ENCODE measurements around the gene XKR7.
"Not testable (repeated sequence)": the region's sequence is repeated elsewhere in the genome, so short reads cannot be mapped to it uniquely, and the experiment has no call there.

Gene XKR7

DNA sequence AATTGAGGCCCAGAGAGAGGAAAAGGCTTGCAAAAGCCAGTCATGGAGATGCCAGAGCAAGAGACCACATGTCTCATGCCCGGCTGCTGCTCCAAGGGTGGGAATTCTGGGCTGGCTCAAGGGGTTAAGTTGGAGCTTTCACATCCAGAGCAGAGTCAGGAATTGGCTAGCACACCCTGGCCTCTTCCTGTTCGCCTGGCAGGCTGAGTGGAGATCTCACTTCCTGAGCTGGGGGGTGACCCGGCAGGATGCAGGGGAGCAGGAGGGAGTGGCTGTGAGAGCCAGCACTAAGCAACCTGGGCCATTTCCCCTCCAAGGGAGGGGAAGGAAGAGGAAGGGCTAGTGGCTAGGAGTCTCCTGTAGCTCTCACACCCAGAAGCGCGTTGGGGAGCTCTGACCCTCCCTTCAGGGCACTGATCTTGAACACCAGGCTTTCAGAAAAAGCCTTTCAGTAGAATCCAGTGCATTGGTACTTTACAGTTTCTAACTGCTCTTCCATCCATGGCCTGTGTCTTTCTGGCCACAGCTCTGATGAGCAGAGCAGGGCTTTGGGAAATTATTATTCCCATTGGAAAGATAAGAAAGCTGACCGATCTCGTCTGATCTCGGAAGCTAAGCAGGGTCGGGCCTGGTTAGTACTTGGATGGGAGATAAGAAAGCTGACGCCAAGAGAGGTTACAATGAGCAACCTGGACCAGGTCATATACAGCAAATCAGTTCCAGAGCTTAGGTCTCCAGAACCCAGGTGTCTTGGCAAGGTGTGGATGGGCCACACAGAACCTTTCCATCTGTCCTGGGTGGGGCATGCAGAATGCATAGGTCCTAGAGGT lies 40.1 kb downstream of the XKR7 start:
- no peak for DNase-seq (ENCODE audit: low read depth, low spot score)
- H3K27ac ChIP-seq = no peak overlapping the region

DNA sequence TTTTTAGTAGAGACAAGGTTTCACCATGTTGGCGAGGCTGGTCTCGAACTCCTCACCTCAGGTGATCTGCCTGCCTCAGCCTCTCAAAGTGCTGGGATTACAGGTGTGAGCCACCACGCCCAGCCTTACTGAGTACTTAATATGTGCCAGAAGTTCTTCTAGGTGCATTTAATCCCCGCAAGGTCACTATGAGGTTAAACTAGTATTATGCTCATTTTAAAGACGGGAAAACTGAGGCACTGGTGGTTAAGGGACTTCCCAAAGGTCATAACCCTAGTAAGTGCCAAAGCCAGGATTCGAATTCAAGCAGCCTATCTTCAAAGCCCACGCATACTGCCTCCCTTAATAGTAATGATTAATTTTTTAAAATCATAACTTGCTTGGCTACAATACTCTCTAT lies 41.6 kb downstream of the XKR7 start:
- H3K27ac ChIP-seq = no peak overlapping the region
- no peak for DNase-seq (ENCODE audit: low read depth, low spot score)

DNA sequence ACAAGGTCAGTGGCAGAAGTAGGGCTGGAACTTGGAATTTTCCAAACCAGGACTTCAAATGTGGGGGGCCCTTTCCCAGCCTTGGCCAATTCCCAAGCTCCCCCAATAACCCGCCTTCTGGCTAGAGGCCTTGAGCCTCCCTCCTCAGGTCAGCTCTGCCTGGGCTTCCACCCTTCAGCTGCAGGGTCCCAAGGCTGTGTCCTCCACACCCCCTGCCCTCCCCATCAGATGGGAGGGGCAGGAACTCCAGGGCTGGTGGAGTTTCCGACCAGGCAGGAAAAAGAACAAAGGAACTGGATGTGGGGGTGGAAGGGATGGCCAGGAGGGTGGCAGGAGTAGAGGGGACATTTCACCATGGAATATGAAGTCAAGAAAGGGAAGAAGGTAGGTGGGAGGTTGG lies 42.1 kb downstream of the XKR7 start, which contains the start of gene CCM2L:
Gene CCM2L, plus strand, starts transcription at position 338 of the 400 bp plus-strand sequence. Its CDS starts 17 bp downstream, at position 355.
- H3K27ac ChIP-seq = no peak within 1 kb of the TSS
- DNase-seq (ENCODE audit: low read depth, low spot score) = no peak

DNA sequence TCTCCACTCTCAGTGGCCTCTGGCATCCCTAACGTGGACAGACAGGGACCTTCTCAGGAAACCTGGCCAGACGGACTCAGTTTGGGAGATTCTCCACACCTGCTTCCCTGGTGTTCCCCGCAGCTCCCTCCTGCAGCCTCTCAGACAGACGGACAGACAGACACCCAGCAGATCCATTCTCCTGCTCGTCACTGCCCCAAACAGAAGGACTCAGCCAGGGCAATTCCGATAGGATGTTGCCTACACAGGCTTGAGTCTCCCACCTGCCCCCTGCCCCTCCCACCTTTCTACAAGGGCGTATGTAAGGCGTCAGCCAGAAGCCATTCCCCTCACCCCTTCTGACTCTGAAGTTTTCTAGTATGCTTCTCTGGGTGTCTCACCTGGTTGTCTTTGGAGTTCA lies 42.7 kb downstream of the XKR7 start:
- no peak overlapping the region for H3K27ac ChIP-seq
- no peak for DNase-seq (ENCODE audit: low read depth, low spot score)

DNA sequence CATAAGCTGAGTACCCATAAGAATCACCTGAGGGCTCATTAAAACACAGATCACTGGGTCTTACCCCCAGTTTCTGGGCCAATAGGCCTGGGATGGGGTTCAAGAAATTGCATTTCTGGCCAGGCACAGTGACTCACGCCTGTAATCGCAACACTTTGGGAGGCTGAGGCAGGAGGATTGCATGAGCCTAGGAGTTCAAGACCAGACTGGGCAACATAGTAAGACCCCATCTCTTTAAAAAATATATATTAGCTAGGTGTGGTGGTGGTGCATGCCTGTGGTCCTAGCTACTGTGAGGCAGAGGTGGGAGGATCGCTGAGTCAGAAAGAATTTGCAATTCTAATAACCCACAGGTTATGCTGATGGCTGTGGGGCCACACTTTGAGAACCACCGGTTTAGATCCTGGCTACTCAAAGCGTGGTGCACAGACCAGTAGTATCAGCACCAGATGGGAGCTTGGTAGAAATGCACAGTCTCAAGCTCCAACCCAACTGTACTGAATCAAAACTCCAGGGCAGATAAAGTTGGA lies 44.3 kb downstream of the XKR7 start:
- H3K27ac ChIP-seq = no peak overlapping the region
- DNase-seq (ENCODE audit: low read depth, low spot score) = no peak

DNA sequence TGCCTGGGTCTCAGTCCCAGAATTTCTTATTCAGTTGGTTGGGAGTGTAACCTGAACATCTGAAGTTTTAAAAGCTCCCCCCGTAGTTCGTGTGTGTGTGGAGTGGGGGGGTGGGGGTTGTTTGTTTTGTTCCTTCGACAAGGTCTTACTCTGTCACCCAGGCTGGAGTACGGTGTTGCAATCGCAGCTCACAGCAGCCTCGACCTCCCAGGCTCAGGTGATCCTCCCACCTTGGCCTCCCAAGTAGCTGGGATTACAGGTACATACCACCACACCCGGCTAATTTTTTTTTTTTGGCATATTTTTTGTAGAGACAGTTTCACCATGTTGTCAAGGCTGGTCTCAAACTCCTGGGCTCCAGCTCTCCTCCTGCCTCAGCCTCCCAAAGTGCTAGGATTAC lies 45.4 kb downstream of the XKR7 start:
- DNase-seq (ENCODE audit: low read depth, low spot score) = no peak
- H3K27ac ChIP-seq = no peak overlapping the region

DNA sequence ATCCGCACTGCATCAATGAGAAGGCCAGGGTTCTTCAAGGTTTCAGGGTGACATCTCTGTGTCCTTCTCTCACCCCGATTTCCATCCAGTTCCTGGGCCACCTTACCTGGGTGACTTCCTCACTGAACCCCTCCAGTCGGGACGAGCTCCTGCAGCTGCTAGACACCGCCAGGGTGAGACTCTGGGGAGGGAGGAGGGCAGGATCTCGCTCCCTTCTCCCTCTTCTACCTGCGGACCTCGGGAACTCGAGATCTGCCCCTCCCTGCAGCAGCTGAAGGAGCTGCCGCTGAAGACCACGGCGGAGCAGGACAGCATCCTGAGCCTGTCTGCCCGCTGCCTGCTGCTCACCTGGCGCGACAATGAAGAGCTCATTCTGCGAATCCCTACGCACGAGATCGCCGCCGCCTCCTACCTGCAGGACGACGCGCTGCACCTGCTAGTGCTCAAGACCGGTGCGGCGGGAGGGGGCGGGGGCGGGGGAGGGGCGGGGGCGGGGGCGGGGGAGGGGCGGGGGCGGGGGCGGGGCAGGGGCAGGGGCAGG lies 49.8 kb downstream of the XKR7 start:
- H3K27ac ChIP-seq = no peak overlapping the region
- DNase-seq (ENCODE audit: low read depth, low spot score) = no peak

DNA sequence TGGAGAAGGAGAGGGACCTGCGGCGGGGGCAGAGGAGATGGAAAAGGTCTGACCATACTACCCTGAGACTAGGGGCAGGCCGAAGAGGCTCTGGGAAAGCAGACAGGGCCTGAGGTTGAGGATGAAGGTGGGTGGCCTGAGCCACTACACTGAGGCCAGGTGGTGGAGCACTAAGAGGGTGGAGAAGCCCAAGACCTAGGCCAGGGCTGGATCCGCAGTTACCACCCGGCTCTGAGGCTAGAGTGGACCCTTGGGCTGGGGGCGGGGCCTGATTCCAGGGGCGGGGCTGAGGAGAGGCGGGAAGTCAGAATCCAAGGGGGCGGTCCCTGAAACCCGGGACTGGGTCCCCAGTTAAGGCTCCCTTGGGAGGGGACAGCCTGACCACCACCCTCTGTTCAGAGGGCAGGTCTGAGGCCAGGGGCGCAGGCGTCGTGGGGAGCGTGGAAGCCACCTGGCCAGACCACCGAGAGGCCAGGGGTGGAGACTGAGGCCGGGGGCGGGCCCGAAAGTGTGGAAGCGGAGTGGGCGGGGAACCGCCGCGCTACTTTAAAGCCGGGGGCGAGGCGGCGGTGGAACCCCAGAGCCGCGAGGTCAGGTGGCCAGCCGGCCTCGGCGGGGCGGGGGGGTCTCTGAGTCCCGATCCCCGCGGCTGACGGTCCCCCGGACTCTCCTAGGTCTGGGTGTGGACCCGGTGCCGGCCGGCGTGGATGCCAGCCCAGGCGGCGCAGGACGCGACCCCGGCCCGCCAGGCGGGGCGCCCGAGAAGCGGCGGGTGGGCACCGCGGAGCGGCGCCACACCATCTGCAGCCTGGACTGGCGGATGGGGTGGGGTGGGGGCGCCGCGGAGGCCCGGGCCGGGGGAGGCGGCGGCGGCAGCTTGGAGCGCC lies 50.6 kb downstream of the XKR7 start:
- no peak for DNase-seq (ENCODE audit: low read depth, low spot score)
- no peak overlapping the region for H3K27ac ChIP-seq

DNA sequence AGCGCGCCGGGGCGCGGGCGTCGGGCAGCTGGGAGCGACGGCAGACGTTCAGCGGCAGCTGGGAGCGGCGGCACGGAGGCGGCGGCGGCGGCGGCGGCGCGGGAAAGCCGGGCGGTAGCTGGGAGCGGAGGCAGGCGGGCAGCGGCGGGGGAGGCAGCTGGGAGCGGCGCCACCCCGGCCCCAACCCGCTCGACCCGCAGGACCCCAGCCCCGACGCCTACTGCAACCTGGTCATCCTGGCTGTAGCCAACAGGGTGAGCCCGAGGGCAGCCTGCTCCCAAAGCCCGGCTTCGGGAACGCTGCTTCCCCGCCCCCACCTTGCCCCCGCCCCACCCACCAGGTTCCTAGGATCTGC lies 51.2 kb downstream of the XKR7 start:
- no peak overlapping the region for H3K27ac ChIP-seq
- DNase-seq (ENCODE audit: low read depth, low spot score) = no peak

DNA sequence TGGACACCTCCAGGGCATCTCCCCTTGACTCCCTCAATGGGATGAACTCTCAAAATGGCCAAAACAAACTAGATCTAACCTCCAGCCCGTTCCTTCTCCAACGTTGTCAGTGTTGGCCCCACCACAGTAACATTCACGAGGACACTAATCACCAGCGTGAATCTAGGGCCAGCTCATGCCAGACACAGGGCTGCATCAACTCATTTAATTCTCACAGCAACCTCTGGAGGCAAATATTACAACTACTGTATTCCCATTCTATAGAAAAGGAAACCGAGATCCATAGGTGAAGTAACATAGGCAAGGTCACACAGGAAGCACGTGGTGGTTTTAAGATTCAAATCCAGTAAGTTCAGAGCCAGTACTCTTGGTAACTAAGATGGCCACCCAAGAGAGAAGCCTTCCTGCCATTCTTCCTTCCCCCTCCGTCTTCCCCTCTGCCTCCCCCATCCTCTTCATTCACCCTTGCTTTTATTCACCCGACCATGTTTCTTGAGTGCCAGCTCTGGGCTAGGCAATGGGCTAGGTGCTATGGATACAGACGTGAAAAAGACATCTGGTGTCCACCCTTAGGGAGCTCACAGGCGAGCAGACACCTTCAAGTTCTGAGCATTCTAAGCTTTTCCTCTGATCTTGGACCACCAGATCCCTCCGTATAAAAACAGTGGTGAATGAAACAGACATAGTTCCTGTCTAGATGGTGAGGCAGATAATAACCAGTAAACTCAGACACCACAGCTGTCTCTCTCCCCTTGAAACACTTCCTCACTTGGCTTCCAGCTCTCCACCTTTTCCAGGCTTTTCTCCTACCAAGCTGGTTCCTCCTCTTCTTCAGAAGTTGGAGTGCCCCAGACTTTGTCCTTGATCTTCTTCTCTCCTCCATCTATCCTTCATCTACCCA lies 51.9 kb downstream of the XKR7 start:
- H3K27ac ChIP-seq = no peak overlapping the region
- no peak for DNase-seq (ENCODE audit: low read depth, low spot score)

DNA sequence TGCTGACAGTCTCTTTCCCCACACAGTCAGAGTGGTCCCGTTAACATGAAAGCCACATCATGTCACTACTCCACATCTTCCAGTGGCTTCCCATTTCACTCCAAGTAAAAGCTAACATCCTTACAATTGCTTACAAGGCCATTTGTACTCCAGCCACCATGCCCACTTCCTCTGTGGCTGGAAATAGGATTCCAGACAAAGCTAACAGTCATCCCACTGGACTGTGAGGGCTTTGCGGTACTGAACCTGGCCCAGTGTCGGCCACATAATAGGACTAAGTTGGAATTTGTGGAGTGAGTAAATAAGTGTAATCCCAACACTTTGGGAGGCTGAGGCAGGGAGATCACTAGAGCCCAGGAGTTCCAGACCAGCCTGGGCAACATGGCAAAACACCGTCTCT lies 53.1 kb downstream of the XKR7 start:
- no peak for DNase-seq (ENCODE audit: low read depth, low spot score)

DNA sequence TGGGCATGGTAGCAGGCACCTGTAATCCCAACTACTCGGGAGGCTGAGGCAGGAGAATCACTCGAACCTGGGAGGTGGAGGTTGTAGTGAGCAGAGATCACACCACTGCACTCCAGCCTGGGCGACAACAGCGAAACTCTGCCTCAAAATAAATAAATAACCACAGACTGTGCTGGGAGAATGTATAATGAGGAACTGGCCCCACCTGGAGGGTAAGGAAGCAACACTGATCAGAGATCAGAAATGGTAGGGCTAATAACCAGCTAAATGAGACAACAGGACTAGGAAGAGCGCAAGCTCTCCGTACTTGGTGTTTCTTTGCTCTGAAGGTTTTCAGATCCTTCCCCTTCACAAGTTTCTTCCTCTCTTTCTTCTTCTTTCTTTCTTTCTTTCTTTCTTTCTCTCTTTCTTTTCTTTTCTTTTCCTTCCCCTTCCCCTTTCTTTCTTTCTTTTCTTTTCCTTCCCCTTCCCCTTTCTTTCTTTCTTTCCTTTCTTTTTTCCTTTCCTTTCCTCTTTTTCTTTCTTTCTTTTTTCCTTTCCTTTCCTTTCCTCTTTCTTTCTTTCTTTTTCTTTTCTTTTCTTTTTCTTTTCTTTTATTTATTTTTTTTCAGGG lies 56.8 kb downstream of the XKR7 start:
- no peak overlapping the region for H3K27ac ChIP-seq
- no peak for DNase-seq (ENCODE audit: low read depth, low spot score)

More for the DNA sequence above, 53.1 kb downstream of the XKR7 start:
- no peak overlapping the region for H3K27ac ChIP-seq

DNA sequence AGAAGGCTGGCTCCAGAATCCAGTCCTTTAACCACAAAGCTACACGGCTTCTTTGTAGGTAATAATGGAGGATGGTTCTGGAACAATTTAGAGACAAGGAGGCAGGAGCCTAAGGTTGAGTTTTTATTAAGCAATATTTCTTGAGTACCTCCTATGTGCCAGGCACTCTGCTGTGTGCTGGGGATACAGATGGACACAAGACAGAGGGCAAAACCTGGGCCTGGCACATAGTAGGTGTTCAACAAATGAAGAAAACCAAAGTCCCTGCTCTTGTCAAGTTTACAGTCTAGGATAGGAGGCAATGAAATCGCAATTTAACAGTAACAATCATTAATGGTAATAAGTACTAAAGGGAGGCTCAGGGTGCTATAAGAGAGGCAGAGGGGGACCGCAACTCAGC lies 59.7 kb downstream of the XKR7 start:
- DNase-seq (ENCODE audit: low read depth, low spot score) = no peak
- H3K27ac ChIP-seq = no peak overlapping the region

DNA sequence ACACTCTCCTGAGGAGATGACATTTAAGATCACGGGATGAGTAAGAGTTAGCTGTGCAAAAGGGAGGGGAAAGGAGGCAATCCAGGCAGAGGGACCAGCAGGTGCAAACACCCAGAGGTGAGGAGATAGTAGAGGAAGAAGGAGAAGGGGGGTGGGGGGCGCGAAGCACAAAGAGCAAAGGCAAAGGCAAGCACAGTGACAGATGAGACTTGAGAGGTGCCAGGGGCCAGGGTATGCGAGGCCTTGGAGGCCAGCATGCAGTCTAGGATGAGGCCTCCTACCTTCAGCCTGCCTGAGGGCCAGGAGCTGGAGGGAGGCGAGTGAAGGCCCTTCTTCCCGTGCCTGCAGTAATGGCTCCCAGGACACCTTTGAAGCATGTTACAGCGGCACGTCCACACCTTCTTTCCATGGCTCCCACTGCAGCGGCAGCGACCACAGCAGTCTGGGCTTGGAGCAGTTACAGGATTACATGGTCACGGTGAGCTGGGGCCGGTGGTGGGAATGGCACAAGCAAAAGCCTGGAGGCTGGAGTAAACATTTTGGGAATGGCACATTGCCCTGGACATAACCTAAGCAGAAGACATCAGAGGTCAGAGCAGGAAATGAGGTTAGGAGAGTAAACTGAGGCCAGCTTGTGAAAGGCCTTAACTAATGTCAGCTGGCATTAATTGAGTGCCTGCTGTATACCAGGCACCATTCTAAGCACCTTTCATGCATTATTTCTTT lies 60.9 kb downstream of the XKR7 start:
- no peak overlapping the region for H3K27ac ChIP-seq
- no peak for DNase-seq (ENCODE audit: low read depth, low spot score)

DNA sequence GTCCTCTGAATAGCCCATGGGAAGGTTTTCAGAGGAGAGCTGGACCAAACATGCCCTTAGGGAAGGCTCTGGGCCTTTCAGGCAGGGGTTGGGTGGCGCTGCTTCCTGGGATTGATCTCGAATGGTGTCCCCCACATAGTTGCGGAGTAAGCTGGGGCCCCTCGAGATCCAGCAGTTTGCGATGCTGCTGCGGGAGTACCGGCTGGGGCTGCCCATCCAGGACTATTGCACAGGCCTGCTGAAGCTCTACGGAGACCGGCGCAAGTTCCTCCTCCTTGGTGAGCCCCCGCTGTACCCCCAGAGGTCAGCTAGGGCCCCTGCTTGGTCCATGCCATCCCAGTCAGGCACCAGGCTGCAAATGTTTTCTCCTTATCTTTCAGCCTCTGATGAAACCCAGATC lies 61.6 kb downstream of the XKR7 start:
- DNase-seq (ENCODE audit: low read depth, low spot score) = no peak
- no peak overlapping the region for H3K27ac ChIP-seq

DNA sequence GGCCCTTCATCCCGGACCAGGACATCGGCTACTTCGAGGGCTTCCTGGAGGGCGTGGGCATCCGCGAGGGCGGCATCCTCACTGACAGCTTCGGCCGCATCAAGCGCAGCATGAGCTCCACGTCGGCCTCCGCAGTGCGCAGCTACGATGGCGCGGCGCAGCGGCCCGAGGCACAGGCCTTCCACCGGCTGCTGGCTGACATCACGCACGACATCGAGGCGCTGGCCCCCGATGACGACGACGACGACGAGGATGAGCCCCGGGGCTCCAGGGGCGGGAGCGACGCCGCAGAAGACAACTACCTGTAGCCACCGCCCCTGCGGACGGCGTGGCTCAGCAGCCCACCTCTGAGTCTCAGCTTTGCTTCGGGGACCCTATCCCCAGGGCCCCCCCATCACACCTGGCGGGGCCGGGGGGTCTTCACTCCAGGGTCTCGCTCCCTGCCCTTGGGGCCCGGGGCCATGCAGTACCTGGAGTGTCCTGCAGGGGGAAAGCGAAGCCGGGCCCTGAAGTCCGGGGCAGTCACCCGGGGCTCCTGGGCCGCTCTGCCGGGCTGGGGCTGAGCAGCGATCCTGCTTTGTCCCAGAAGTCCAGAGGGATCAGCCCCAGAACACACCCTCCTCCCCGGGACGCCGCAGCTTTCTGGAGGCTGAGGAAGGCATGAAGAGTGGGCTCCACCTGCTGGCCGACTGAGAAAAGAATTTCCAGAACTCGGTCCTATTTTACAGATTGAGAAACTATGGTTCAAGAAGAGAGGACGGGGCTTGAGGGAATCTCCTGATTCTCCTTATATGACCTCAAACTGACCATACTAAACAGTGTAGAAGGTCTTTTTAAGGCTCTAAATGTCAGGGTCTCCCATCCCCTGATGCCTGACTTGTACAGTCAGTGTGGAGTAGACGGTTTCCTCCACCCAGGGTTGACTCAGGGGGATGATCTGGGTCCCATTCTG lies 63.3 kb downstream of the XKR7 start:
- no peak overlapping the region for H3K27ac ChIP-seq
- DNase-seq (ENCODE audit: low read depth, low spot score) = peak; percentile 22

DNA sequence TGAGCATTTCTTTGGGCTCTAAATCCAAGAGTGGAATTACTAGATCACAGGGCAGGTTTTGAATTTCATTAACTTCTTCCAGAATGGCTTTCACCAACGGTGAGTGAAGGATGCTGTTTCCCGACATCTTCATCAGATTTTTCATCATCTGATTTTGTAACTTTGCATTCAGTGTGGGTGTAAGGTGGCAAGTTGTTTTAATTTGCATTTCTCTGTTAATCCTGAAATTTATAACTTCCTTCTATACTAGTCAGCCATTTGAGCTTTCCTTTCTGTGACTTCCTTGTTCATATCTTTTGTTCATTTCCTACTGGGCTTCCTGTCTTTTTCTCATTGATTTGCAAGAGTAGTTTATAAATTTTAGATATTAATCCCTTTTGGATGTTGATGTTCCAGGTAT lies 65.4 kb downstream of the XKR7 start:
- no peak overlapping the region for H3K27ac ChIP-seq
- no peak for DNase-seq (ENCODE audit: low read depth, low spot score)

DNA sequence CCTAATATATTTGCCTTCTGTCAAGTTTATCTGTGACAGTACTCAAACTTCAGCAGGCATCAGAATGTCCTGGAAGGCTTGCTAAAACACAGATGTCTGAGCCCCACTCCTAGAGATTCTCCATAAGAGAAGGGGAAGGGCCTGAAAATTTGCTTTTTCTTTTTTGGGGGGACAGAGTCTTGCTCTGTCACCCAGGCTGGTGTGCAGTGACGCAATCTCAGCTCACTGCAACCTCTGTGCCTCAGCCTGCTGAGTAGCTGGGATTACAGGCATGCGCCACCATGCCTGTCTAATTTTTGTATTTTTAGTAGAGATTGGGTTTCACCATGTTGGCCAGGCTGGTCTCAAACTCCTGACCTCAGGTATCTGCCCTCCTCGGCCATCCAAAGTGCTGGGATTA lies 65.8 kb downstream of the XKR7 start:
- H3K27ac ChIP-seq; DNase-seq (ENCODE audit: low read depth, low spot score): not testable (repeated sequence)
